Endothelial cell of umbilical vein (primary cell): ENCODE data around the gene SIPA1L2.
A peak's percentile ranks its signal among the peaks of the same experiment; 100 is the strongest.

Source experiments
- EZH2 ChIP-seq: IDR thresholded peaks from 2 replicates; pipeline ENCODE4 v1.6.1; 2012; ENCODE audit warnings: borderline replicate concordance, low read depth, mild to moderate bottlenecking, moderate library complexity, low read length, inconsistent platforms; ENCODE audit not compliant: severe bottlenecking
- FOS ChIP-seq: IDR thresholded peaks from 2 replicates; pipeline ENCODE4 v1.6.1; 2011; ENCODE audit warnings: mild to moderate bottlenecking, low read length, moderate library complexity, borderline replicate concordance; ENCODE audit not compliant: insufficient read depth
- JUN ChIP-seq: IDR thresholded peaks from 2 replicates; pipeline ENCODE4 v1.6.1; 2011; ENCODE audit warnings: borderline replicate concordance, low read depth; ENCODE audit not compliant: insufficient read length, insufficient read depth
- MYC ChIP-seq: IDR thresholded peaks from one replicate; pipeline ENCODE4 v1.6.1; 2011; ENCODE audit warnings: mild to moderate bottlenecking, low read depth, low read length
- POLR2A ChIP-seq: IDR thresholded peaks from 2 replicates; pipeline ENCODE4 v1.6.1; 2012; ENCODE audit warnings: low read depth, mild to moderate bottlenecking, control low read depth, low read length
- POLR2AphosphoS5 ChIP-seq: IDR thresholded peaks from 2 replicates; pipeline ENCODE4 v1.6.1; 2012; ENCODE audit warnings: low read depth, mild to moderate bottlenecking, control low read depth, low read length, moderate library complexity; ENCODE audit not compliant: insufficient read depth
- TF ChIP-seq, protein P1 (sequence below), 2 donors: IDR thresholded peaks; 1 replicate in 1 of 2; 2 replicates in 1 of 2; pipeline ENCODE4 v1.5.1; 2011; ENCODE audit warnings: low read length in 2 of 2, mild to moderate bottlenecking in 2 of 2, moderate library complexity in 2 of 2, control low read depth in 1 of 2, inconsistent platforms in 1 of 2, low read depth in 1 of 2; ENCODE audit not compliant: insufficient read depth in 1 of 2; ENCODE audit errors: extremely low read depth in 1 of 2
- TF ChIP-seq, protein P2 (sequence below): IDR thresholded peaks from 2 replicates; pipeline ENCODE4 v1.6.1; 2011; ENCODE audit not compliant: insufficient read depth, insufficient read length

DNA sequence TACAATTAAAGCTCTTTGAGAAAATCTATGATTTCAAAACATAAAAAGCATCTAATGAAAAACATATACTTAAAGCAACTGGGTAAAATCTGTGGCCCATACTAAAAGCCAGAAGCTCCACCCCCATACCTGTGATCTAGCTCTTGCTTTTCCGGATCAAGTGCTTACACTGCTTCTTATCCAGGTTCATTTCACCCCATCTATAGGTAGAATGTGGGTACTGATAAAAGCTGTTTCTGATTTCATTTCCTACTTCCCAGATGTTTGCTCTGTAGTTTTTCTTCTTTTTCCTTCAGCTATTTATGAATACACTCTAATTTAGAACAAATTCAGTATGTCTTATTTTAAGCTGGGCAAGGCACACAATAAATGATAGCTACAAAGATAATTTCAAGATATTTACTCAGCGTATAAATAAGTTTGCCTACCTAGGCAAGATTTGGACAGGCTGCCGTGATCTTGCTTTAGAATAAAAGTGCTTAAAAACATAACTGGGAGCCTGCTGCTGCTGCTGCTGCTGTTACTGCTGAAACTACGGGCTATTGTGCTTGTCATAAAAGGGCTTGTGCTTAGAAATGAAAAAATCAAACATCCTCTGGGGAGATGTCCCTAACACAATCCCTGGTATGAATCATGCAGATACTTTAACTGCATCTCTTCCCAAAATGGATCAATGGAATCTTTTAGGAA lies 2.1 kb downstream of the SIPA1L2 start:
- TF ChIP-seq POLR2AphosphoS5 = no peak
- TF ChIP-seq, protein P1, sequence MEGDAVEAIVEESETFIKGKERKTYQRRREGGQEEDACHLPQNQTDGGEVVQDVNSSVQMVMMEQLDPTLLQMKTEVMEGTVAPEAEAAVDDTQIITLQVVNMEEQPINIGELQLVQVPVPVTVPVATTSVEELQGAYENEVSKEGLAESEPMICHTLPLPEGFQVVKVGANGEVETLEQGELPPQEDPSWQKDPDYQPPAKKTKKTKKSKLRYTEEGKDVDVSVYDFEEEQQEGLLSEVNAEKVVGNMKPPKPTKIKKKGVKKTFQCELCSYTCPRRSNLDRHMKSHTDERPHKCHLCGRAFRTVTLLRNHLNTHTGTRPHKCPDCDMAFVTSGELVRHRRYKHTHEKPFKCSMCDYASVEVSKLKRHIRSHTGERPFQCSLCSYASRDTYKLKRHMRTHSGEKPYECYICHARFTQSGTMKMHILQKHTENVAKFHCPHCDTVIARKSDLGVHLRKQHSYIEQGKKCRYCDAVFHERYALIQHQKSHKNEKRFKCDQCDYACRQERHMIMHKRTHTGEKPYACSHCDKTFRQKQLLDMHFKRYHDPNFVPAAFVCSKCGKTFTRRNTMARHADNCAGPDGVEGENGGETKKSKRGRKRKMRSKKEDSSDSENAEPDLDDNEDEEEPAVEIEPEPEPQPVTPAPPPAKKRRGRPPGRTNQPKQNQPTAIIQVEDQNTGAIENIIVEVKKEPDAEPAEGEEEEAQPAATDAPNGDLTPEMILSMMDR (IDR thresholded peaks at IDR 0.05; ENCODE audit: extremely low read depth in 1 of 2, insufficient read depth in 1 of 2, low read depth in 1 of 2, low read length in 2 of 2) = peak; percentile 20 to 31
- TF ChIP-seq POLR2A = no peak
- TF ChIP-seq EZH2 = no peak
- no peak for TF ChIP-seq JUN
- no peak for TF ChIP-seq MYC
- TF ChIP-seq, protein P2, sequence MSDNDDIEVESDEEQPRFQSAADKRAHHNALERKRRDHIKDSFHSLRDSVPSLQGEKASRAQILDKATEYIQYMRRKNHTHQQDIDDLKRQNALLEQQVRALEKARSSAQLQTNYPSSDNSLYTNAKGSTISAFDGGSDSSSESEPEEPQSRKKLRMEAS = no peak
- no peak for TF ChIP-seq FOS
